ENCODE measurements around the gene LRCOL1.
"Not testable (repeated sequence)": the region's sequence is repeated elsewhere in the genome, so short reads cannot be mapped to it uniquely, and the experiment has no call there.

The LRCOL1 gene

DNA sequence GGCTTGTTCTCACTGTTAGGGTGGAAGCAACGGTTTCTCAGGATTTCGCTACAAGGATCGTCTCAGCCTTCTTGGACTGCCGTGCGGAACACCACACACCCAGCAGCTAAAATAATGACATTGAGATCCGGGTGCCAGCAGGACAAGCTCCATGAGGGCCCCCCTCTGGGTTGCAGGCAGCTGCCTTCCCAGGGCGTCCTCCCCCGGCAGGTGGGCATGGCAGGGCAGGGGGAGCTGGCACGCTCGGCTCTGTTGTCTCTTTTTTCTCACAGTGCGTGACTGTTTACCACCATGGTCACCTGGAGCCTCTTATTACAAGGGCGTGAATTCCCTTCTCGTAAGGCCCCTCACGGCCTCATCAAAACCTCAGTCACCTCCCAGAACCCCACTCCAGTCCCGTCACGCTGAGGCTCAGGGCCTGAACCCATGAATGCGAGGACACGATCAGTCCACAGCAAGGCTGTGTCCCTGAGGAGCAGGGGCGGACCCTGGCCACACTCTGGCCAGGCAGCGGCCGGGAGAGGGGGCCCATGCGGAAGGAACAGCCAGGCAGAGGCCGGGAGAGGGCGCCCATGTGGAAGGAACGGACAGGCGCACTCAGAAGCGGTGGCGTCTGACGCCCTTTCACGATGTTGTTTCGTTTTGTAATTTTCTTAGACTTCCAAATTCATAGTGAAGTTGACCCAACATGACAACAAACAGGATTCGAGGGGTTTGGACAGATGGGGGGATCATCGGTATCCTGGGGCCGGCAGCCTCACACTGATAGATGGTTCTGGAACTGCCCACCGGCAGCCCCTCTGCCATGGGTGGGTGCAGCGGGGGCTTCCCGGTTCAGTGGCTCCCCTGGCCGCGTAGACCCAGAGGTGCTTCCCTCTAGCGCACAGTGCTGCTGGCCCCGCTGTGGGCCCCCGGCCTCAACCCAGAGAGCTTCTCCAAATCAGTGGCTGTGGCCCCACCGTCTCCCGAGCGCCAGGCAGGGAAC lies 10.0 kb downstream of the LRCOL1 start:
- DNase-seq = peak; percentile 27 to 45

DNA sequence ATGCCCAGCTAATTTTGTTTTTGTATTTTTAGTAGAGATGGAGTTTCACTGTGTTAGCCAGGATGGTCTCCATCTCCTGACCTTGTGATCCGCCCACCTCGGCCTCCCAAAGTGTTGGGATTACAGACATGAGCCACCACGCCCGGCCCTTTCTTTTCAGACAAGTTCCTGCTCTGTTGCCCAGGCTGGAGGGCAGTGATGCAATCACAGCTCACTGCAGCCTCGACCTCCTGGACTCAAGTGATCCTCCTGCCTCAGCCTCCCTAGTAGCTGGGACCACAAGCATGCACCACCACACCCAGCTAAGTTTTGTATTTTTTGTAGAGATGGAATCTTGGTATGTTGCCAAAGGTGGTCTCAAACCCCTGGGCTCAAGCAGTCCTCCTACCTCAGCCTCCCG lies 10.9 kb downstream of the LRCOL1 start:
- DNase-seq = not testable (repeated sequence)

DNA sequence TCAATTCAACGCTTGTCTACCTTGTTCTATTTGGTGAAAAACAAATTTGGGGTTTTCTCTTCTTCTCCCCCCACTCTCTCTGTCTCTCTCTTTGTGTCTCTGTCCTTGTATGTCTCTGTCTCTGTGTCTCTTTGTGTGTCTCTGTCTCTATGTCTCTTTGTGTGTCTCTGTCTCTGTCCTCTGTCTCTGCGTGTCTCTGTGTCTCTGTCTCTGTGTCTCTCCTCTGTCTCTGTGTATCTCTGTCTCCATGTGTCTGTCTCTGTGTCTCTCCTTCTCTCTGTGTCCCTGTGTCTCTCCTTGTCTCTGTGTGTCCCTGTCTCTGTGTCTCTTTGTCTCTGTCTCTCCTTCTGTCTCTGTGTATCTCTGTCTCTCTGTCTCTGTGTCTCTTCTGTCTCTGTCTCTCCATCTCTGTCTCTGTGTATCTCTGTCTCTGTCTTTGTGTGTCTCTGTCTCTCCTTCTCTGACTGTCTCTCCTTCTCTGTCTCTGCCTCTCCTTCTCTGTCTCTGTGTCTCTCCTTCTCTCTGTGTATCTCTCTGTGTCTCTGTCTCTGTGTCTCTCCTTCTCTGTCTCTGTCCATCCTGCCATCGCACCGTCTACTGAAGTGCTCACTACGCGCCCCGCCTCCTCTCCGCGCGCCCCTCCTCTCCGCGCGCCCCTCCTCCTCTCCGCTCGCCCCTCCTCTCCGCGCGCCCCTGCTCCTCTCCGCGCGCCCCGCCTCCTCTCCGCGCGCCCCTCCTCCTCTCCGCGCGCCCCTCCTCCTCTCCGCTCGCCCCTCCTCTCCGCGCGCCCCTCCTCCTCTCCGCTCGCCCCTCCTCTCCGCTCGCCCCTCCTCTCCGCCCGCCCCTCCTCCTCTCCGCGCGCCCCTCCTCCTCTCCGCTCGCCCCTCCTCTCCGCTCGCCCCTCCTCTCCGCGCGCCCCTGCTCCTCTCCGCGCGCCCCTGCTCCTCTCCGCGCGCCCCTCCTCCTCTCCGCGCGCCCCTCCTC lies 12.8 kb downstream of the LRCOL1 start:
- DNase-seq = no peak

DNA sequence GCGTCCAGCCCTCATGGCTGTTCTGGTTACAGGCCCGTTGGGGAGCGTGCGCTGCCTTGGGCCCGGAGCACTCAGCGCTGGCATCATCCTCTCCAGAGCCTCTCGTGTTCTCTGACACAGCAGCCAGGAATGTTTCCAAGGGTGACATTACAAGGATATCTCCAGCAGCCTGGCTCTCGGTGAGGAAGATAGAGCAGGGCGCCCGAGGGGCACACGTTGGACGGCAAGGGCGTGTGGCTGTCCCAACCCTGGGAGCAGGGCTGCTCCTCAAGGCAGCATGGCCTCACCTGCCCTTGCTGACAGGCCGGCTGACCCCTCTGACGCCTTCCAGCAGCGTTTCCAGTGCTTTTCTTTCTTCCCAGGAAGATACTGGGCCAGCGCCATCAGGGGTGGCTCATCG lies 14.4 kb downstream of the LRCOL1 start:
- no peak for DNase-seq

DNA sequence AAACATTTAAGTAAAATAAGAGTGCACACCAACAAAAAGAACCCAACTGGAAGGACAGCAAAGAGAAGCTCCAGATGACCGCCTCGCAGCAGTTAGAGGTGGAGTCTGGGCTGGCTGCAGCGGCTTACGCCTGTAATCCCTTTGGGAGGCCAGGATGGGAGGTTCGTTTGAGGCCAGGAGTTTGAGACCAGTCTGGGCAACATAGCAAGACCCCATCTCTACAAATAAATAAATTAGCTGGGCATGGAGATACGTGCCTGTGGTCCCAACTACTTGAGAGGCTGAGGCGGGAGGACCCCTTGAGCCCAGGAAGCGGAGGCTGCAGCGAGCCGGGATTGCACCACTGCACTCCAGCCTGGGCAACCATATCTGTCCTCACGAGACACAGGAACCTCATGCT lies 15.2 kb downstream of the LRCOL1 start:
- DNase-seq = no peak

DNA sequence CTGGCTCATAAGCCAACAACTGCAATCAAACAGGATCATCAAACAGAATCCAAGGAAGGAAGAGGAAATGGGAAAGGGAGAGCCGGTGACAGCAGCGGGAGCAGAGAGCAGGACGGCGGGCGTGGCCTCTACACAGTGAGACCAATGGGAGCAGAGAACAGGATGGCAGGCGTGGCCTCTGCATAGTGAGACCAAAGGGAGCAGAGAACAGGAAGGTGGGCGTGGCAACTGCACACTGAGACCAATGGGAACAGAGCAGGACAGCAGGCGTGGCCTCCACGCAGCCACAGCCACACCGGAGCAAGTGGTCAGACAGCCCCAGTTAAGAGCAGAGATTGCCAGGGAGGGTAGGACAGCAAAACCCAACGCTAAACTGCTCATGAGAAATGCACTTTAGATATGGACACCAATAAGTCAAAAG lies 16.4 kb downstream of the LRCOL1 start:
- DNase-seq = no peak

DNA sequence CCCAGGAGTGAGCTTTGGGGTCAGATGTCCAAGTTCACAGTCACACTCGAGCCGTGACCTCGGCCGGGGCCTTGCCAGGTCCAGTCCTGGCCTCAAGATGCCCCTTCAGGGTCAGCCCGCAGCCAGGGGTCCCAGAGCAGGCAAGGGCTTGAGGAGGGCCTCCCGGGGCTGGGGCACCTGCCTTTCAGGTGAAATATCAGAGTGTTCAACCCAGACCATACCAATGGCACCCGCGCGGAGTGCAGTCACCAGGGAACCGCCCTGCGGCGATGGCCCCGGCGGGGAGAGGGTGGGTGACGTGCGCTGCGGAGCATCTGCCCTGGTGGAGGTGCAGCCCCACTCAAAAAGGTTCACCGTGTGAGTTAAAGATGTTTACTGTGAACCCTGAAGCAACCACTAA lies 16.9 kb downstream of the LRCOL1 start:
- no peak for DNase-seq

DNA sequence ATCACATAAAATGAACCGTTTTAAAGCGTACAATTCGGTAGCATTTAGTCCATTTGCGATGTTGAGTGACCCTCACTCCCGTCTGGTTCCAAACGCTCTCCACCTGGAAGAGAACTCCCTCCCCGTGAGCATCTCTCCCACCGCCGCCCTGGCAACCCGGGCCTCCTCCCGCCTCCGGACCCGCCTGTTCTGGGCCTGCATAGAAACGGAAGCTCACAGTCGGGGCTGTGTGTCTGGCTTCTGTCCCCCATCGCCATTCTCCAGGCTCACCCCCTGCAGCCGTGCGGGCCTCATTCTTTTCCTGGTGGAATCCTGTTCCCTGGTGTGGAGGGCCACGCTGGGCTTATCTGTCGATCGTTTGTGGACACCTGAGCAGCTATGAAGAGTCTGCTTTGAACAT lies 17.3 kb downstream of the LRCOL1 start:
- no peak for DNase-seq

DNA sequence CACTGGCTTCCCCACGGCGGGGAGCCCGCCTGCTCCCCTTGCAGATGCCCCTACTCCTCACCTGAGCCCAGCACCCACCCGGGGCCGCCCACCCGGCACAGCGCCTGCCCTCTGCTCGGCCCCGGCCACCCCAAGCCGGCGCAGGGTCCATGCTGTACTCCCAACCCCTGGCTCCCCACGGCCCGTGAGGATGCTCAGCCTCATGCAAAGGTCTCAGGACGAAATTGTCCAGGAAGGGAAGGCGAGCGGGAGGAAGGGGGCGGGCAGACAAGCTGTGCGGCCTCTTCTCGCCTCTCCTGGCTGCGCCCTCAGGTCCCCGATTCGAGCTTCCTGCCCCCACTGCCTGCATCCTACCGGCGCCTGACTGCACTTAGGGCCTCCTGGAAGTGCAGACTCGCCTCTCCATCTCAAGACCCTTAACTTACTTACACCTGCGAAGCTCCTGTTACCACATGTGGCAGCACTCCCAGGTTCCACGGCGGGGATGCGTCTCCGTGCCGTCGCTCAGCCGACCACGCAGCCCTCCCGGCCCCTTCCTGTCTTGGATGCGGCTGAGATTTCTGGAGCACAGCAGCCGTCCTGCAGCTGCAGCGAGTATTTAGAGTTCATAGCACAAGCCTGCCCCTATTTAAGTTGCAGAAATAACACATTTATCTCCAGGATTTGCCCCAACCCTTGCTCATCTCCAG lies 18.0 kb downstream of the LRCOL1 start:
- no peak for DNase-seq

DNA sequence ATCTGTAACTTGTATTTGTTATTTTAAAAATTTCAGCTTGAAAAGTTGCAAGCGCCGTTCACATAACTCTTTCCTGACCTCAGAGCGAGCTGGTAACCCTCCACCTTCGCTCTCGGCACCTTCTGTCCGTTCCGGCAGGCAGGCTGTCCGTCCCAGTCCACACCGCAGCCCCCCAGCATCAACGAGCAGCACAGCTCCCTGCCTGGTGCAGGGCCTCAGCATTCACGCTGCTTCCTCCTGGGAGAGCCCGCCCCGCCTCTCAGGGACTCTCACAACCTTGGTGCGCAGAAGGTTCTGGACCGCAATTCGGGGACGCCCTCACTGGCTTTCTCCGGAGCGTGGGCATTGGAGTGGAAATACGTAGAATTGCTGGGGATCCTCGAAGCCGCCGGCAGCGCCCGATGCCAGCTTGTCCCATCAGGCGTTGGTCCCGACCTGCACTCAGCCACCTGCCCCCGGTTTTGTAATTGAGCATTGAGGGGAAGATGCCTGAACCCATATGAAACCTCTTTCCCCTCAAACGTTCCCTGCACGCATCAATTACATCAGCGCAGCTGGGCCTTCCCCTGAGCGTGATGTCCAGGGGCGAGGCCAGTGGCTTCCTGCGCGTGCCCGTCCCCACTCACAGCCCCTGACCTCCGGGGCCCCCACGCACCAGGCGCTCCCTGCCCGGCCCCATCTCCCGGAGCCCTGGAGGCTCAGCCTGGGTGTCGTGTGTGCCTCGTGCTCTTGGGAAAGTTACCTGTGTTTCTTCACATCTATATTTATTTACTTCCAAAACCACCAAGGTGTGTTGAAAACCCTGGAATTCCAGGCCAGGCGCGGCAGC lies 19.1 kb downstream of the LRCOL1 start:
- DNase-seq = no peak

DNA sequence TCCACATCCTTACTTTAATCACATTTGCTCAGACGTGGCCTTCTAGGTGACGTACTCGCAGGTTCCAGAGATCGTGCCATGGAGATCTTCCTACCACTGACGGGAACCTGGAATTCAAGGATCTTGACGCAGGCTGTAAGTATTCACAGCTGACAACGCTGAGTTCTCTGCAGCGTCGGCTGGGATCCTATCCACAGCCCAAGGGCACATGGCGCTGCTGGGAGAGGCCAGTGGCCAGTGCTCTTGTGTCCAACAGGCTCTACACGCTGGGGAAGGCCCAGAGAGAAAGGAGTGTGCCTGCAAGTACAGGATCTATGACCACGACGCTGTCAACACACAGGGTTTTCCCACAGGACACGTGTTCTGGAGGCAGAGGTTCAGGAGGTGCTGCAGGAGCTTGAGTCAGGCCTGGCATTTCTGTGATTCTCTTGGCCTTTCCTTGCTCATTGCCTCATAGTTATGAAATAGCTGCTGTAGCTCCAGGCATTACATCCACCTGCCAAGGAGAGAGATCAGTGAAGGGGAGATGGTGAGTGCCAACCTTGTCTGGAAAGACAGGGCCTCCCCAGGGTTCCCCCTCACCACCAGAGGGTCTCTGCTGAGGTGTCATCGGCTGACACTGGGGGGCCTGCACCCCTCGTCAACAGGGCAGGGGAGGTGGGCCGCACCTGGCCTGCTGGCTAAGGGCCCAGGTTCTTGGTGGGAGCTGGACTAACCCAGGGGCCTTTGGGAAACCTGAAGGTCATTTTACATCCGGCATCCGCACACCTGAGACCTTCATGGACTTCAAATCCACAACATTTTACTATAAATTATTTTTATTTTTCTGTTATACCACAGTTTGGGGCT lies 21.3 kb downstream of the LRCOL1 start:
- no peak for DNase-seq

DNA sequence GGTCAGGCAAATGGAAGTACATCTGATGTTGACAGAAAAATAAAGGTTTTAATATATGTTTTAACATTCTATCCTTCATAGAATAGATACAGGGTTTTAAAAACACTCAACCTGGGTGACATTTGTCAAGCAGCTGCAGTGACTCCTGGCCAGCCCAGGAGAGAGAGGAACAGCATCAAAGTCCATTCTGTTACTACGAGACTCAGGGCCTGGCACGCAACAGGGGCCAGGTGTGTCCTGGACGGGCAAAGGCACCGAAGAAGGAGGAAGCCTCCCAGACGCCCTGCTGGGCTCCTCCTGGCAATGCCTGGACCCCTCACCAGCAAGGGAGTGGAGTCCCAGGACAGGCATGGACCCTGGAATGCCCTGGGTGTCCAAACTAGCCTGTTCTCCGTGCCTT lies 22.1 kb downstream of the LRCOL1 start:
- DNase-seq = no peak

DNA sequence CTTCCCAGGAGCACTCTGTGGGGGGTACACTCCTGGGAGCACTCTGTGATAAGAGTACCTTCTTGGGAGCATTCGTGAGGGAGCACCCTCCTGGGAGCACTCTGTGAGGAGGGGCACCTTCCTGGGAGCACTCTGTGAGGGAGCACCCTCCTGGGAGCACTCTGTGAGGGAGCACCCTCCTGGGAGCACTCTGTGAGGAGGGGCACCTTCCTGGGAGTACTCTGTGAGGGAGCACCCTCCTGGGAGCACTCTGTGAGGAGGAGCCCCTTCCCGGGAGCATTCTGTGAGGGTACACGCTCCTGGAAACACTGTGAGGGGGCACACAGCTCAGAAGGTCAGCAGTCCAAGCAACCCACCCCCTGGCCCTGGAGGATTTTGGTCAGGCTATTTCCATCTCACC lies 22.6 kb downstream of the LRCOL1 start:
- DNase-seq = no peak

DNA sequence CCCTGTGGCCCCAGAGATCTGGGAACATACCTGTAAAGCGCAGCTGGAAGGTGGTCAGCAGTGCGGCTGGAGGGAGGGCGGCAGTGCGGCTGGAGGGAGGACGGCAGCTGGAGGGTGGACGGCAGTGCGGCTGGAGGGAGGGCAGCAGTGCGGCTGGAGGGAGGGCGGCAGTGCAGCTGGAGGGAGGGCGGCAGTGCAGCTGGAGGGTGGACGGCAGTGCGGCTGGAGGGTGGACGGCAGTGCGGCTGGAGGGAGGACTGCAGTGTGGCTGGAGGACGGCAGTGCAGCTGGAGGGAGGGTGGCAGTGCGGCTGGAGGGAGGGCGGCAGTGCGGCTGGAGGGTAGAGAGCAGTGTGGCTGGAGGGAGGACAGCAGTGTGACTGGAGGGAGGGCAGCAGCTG lies 23.5 kb downstream of the LRCOL1 start:
- DNase-seq = no peak

DNA sequence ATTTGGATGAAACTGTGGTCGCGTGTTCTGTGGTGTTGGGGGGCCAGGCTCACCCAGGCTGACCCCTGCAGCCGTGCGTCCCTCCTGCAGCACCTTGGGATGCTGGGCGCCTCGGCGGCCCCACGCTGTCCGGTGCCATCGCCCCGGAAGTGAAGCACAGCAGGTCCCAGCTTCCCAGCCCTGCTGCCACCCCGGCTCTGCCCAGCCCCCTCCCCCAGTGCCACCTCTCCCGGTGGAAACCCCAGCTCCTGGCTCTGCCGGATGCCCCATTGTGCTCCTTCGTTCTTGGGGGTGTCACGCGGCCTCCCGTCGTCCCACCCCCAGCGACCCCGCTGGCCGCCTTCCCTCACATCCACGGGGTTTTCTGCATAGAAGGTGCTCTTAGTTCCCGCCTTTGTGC lies 25.2 kb downstream of the LRCOL1 start:
- DNase-seq = no peak

DNA sequence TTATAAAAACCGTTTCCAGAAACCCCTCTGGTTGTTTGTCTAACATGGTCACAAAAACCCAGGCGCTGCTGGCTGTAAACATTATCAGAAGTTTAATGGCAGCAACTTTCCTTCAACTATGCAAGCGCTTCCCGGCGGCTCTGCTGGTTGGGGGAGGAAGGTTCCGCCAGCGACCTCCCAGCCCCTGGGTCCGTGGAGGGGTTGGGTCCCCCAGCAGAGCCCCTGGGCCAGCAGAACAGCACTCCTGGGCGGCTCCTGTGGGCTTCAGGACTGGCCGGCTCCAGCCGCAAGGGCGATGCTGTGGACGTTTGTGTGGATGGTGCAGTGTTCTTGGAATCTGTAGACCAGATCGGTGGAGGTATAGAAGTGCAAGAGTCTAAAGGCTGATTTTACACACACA lies 26.0 kb downstream of the LRCOL1 start:
- no peak for DNase-seq

DNA sequence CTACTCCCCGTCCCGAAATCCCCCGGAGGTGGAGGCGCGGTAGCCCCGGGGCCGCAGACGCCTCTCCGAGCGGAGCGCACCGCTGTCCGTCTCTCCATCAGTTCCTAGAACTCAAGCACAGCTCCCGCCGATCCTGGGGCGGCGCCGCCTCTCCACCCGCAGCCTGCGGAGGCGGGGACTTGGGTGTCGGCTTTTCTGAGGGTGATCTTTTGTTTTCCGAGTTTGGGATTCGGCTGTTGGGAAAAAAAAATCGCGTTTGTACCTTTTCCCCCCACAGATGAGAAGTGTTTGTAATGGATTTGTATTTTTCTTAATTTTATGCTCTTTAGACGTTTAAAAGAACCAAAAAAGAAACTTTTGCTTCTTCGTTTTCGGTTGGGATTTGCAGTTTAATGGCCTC lies 26.6 kb downstream of the LRCOL1 start:
- DNase-seq = no peak

DNA sequence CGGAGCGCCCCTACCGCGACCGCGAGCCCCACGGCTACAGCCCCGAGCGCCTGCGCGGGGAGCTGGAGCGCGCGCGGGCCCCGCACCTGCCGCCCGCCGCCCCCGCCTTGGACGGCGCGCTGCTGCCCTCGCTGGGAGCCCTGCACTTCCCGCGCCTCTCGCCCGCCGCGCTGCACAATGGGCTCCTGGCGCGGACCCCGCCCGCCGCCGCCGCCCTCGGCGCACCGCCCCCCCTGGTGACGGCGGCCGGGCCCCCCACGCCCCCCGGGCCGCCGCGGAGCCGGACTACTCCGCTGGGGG lies 27.0 kb downstream of the LRCOL1 start:
- no peak for DNase-seq

DNA sequence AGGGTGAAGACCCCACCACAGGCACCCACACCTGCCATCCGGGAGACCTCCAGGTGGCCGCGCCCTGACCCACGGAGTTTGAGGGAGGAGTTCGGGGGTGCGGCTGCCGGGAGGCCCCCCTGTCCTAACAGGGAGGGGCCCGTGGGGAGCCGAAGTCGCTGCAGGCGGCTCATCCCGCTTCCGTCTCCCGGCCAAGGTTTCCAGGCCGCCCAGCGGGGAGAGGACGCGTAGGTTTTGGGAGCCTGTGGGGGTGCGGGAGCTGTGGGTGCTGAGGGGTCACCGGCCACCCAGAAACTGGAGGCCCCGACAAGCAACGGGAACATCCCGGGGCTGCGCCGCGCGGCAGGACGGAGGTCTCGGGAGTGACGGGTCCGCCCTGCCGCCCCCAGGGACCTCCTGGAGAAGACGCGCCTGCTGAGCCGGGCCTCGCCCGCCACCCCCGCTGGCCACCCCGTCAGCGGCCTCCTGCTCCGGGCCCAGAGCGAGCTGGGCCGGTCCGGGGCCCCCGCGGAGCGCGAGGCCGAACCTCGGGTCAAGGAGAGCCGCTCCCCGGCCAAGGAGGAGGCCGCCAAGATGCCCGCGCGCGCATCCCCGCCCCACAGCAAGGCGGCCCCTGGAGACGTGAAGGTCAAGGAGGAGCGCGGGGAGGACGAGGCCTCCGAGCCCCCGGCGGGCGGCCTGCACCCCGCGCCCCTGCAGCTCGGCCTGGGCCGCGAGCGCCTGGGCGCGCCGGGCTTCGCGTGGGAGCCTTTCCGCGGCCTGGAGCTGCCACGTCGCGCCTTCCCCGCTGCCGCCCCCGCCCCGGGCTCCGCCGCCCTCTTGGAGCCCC lies 27.6 kb downstream of the LRCOL1 start:
- no peak for DNase-seq

DNA sequence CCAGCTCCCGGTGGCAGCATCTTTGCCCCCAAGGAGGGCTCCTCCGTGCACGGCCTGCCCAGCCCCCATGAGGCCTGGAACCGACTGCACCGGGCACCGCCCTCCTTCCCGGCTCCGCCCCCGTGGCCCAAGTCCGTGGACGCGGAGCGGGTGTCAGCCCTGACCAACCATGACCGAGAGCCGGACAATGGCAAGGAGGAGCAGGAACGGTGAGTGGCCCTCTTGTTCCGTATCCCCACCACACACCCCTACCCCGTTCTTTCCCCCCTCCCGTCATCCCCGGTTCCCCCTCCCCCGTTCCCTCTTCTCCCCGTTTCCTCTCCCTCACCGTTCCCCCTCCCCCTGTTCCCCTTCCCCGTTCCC lies 28.3 kb downstream of the LRCOL1 start:
- DNase-seq = no peak

Data from bone marrow (tissue), 2 donors.